Cardiac muscle cell (in vitro differentiated cells and primary cell): ENCODE measurements around the gene ADRA1B. TPM values are rescaled to one million over a fixed set of nuclear protein-coding genes. Genes with fewer than 3 reads are reported as not detected.

ENCODE experiments used
- DNase-seq, 2 donors: peaks; one replicate each; pipeline versions ENCODE4 v3.0.0 to v3.0.0-alpha.2; 2010 to 2017; ENCODE audit warnings: low read depth in 1 of 2, low spot score in 1 of 2
- H3K27ac ChIP-seq: fragments of 200-600 bp; sonication (generic); 2 replicates; pipeline ENCODE4 v1.5.1; 2016
- H3K27me3 ChIP-seq: fragments of 200-600 bp; sonication (generic); 2 replicates; pipeline ENCODE4 v1.6.0; 2016; ENCODE audit warnings: control low read depth
- H3K36me3 ChIP-seq: fragments of 200-600 bp; sonication (generic); 2 replicates; pipeline ENCODE4 v1.5.1; 2016; ENCODE audit warnings: control low read depth
- H3K4me1 ChIP-seq: fragments of 200-600 bp; sonication (generic); 2 replicates; pipeline ENCODE4 v1.8.1; 2017; ENCODE audit warnings: low read depth, mild to moderate bottlenecking, mixed run types
- H3K4me3 ChIP-seq: fragments of 200-600 bp; sonication (generic); 2 replicates; pipeline ENCODE4 v1.5.1; 2016; ENCODE audit warnings: mild to moderate bottlenecking
- H3K9me3 ChIP-seq: fragments of 200-600 bp; sonication (generic); 2 replicates; pipeline ENCODE4 v1.5.1; 2017; ENCODE audit warnings: low read depth, mild to moderate bottlenecking, control low read depth
- polyA plus RNA-seq: library from polyadenylated mRNA; unstranded; fragments of >200 nt; fragmentation: Nextera tagmentation; extraction: Ambion mirVana; gene quantifications from 2 replicates; pipeline ENCODE4 v1.2.1, GENCODE V29; 2016
- total RNA-seq: library from RNA; depleted of rRNA; stranded (reverse); fragments of >200 nt; gene quantifications from 2 replicates; pipeline ENCODE4 v1.2.3, GENCODE V29; 2016
- TF ChIP-seq, protein P1 (sequence below): IDR thresholded peaks from 2 replicates; pipeline ENCODE4 v1.5.1; 2012; ENCODE audit warnings: low read depth, mild to moderate bottlenecking, low read length

The ADRA1B gene
- total and polyA plus RNA-seq, 2 experiments from 2014 or later: 0.84 to 2.9 TPM

DNA sequence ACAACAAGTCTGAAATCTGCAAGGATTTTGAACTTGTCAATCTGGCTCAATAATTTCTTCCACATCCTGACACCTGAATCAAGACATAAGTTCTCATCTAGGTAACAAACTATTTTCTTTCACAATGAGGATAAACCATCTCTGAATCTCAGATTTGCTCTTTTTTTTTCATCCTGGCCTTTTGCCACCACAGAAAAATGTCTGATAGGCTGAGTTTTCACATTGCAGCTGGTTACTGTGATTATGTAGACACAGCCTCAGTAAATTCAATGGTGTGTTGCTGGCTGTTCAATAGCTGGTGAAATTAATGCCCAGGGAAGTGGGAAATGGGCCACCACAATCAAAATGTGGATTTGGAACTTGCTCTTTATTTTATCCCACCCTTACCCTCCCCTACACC lies 2.8 kb upstream of the ADRA1B start:
- H3K27ac ChIP-seq: no peak overlapping the region

GRCh38 chr5:159916841-159917761 lies 819 bp downstream of the ADRA1B start:
- no peaks in the 10 kb centered on the region for H3K36me3 ChIP-seq
- DNase-seq: no peak
- TF ChIP-seq, protein P1, sequence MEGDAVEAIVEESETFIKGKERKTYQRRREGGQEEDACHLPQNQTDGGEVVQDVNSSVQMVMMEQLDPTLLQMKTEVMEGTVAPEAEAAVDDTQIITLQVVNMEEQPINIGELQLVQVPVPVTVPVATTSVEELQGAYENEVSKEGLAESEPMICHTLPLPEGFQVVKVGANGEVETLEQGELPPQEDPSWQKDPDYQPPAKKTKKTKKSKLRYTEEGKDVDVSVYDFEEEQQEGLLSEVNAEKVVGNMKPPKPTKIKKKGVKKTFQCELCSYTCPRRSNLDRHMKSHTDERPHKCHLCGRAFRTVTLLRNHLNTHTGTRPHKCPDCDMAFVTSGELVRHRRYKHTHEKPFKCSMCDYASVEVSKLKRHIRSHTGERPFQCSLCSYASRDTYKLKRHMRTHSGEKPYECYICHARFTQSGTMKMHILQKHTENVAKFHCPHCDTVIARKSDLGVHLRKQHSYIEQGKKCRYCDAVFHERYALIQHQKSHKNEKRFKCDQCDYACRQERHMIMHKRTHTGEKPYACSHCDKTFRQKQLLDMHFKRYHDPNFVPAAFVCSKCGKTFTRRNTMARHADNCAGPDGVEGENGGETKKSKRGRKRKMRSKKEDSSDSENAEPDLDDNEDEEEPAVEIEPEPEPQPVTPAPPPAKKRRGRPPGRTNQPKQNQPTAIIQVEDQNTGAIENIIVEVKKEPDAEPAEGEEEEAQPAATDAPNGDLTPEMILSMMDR: no peak
- peaks cover 4% of the 10 kb centered on the region for H3K4me1 ChIP-seq
- H3K9me3 ChIP-seq: no peaks in the 10 kb centered on the region
- H3K27me3 ChIP-seq: no peaks in the 10 kb centered on the region
- H3K27ac ChIP-seq: no peak overlapping the region
- H3K4me3 ChIP-seq: peak overlapping the region; percentile 39

More for the DNA sequence above, 2.8 kb upstream of the ADRA1B start:
- peak in 1 of 2 donors; percentile 52 for DNase-seq
- TF ChIP-seq, protein P1: no peak
- H3K4me1 ChIP-seq: peaks cover 10% of the 10 kb centered on the region
- H3K27me3 ChIP-seq: no peaks in the 10 kb centered on the region
- H3K4me3 ChIP-seq: no peak overlapping the region
- H3K9me3 ChIP-seq: no peaks in the 10 kb centered on the region
- H3K36me3 ChIP-seq: no peaks in the 10 kb centered on the region

DNA sequence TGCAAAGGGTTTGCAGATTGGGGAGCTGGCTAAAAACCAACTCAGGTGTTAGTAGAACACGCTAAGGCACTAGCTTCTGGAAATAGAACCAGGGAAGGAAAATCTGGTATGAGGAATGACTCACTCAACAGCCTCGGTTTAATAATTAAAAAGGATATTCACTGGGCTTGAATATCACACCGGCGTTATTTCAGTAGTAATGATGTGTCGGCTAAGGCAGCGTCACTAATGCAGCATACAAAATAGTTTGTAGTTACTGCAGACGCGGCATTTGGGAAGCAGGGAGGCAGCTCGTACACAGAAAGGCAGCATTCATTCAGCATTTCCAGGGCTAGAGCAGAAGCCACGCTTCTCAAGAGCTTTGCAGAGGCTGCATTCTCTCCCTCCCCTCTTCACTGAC lies 1.7 kb downstream of the ADRA1B start:
- peaks cover 4% of the 10 kb centered on the region for H3K4me1 ChIP-seq
- no peaks in the 10 kb centered on the region for H3K9me3 ChIP-seq
- no peaks in the 10 kb centered on the region for H3K27me3 ChIP-seq
- DNase-seq: no peak
- TF ChIP-seq, protein P1: no peak
- H3K36me3 ChIP-seq: no peaks in the 10 kb centered on the region
- H3K27ac ChIP-seq: no peak overlapping the region
- no peak overlapping the region for H3K4me3 ChIP-seq

DNA sequence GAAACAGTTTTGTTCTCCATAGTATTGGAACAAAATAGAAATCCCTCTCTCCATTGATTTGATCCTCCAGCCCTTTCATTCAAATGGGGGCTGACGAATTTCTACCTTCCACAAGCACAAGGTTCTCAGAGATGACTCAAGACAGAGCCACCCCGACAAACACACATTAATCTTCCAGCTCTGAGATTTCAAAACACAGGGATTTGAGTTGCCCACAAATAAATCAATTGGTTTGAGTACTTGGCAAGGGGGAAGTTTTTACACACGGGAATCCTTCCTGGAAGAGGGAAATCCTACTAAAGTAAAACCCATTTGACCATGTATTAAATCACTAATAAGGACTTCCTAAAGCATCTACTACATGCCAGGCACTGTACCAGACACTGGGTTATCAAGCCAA lies 5.4 kb downstream of the ADRA1B start:
- Histone ChIP-seq H3K27ac (no peak overlapping the region), H3K4me3 (no peak overlapping the region), H3K27me3 (no peaks in the 10 kb centered on the region), H3K4me1 (no peaks in the 10 kb centered on the region), H3K9me3 (no peaks in the 10 kb centered on the region), H3K36me3 (no peaks in the 10 kb centered on the region)
- TF ChIP-seq, protein P1: no peak
- DNase-seq: no peak

GRCh38 chr5:159923008-159923407 lies 6.7 kb downstream of the ADRA1B start:
- no peak for DNase-seq
- Histone ChIP-seq H3K27ac (no peak overlapping the region), H3K4me3 (no peak overlapping the region), H3K36me3 (no peaks in the 10 kb centered on the region), H3K27me3 (no peaks in the 10 kb centered on the region), H3K4me1 (no peaks in the 10 kb centered on the region), H3K9me3 (no peaks in the 10 kb centered on the region)
- TF ChIP-seq, protein P1: no peak
